MCF 10A (cell line): ENCODE results near the gene DBNL. TPM values are rescaled to one million over a fixed set of nuclear protein-coding genes. Genes with fewer than 3 reads are reported as not detected.

ENCODE experiments used
- BruUV-seq: library from RNA; stranded (reverse); fragments of 400-500 nt; replicated peaks from 2 replicates; lab custom pipeline; 2021; lab: Mats Ljungman, UMichigan
- CTCF ChIA-PET: fragments of 300-600 bp; sonication (Branson Sonifier 250); formaldehyde crosslinking; extraction: SDS; loops from one replicate; lab custom pipeline; 2021; ENCODE audit warnings: antibody characterized with exemption, inconsistent platforms; lab: Yijun Ruan, JAX
- POLR2A ChIA-PET: fragments of 300-600, 350-650 bp; sonication (Branson Sonifier 250); formaldehyde crosslinking; extraction: SDS; loops from one replicate; lab custom pipeline; 2020; ENCODE audit warnings: antibody characterized with exemption, inconsistent platforms; lab: Yijun Ruan, JAX
- DNase-seq: peaks from one replicate; pipeline ENCODE4 v3.0.0-alpha.2; 2018; ENCODE audit not compliant: unreplicated experiment
- H3K27ac Mint-ChIP-seq: one replicate; pipeline ENCODE4 v1.8.0; 2022; ENCODE audit warnings: mild to moderate bottlenecking, low read depth, mixed read lengths; ENCODE audit not compliant: unreplicated experiment
- H3K27me3 Mint-ChIP-seq: one replicate; pipeline ENCODE4 v1.8.0; 2022; ENCODE audit warnings: mixed read lengths; ENCODE audit not compliant: insufficient read depth, unreplicated experiment
- H3K36me3 Mint-ChIP-seq: one replicate; pipeline ENCODE4 v1.8.0; 2022; ENCODE audit warnings: mild to moderate bottlenecking, moderate library complexity, mixed read lengths; ENCODE audit not compliant: insufficient read depth, unreplicated experiment
- H3K4me1 Mint-ChIP-seq: one replicate; pipeline ENCODE4 v1.8.0; 2022; ENCODE audit warnings: mixed read lengths; ENCODE audit not compliant: insufficient read depth, unreplicated experiment
- H3K4me3 Mint-ChIP-seq: one replicate; pipeline ENCODE4 v1.8.0; 2022; ENCODE audit warnings: mild to moderate bottlenecking, moderate library complexity, mixed read lengths; ENCODE audit not compliant: unreplicated experiment
- H3K9me3 Mint-ChIP-seq: one replicate; pipeline ENCODE4 v1.8.0; 2022; ENCODE audit warnings: mixed read lengths; ENCODE audit not compliant: unreplicated experiment
- CTCF ChIP-seq: fragments of 200-600 bp; IDR thresholded peaks from one replicate; pipeline ENCODE4 v1.8.0; 2022; ENCODE audit warnings: antibody characterized with exemption, mild to moderate bottlenecking; ENCODE audit not compliant: unreplicated experiment
- intact Hi-C: fragments of 100-400 bp; cut with micrococcal nuclease; formaldehyde crosslinking; loops from 2 replicates; pipeline ENCODE4 v1.14.1; 2022
- total RNA-seq: library from RNA; stranded (reverse); gene quantifications from 2 replicates; pipeline ENCODE4 v1.2.3, GENCODE V29; 2022

The DBNL gene
- total RNA-seq, 1 experiment from 2014 or later: 49.7 TPM

GRCh38 chr7:44062180-44062902 is 17.8 kb downstream of the DBNL start:
- CTCF ChIA-PET: interaction anchor here (0.8 to 1.9 kb wide), 3 partner anchors 18 to 142 kb away, joined by 3 to 4 read pairs (median 4); partner anchors contain the start of gene DBNL
- Mint-ChIP-seq H3K9me3 (no peaks in the 10 kb centered on the region), H3K27ac (no peak overlapping the region), H3K27me3 (no peaks in the 10 kb centered on the region), H3K36me3 (peaks cover 47% of the 10 kb centered on the region), H3K4me3 (no peak overlapping the region), H3K4me1 (peaks cover 15% of the 10 kb centered on the region)
- TF ChIP-seq CTCF: no peak
- POLR2A ChIA-PET: interaction anchor here (0.8 kb wide), 1 partner anchor 18 kb away, joined by 3 read pairs; the partner anchor contains the start of gene DBNL
- intact Hi-C loops: no loop called here
- no TSS peak for BruUV-seq
- no peak for DNase-seq

DNA sequence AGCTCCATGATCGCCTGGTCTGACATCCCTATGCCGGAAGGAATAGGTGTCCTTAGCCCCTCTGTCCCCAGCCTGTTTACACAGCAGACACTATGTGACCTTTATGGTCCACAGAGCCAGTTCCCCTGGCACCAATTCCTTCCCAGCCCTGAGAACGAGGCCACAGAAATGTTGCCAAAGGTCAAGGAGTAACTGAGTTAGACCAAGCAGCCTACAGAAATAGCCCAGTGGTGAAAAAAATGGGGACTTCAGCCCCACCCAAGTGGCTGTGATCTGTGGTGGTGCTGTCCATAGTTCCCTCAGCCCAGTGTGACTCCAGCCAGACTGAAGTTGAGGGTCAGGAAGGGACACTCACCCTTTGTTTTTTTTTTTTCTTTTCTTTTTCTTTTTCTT is 18.4 kb downstream of the DBNL start:
- H3K36me3 Mint-ChIP-seq: peaks cover 44% of the 10 kb centered on the region
- peaks cover 13% of the 10 kb centered on the region for H3K4me1 Mint-ChIP-seq
- H3K9me3 Mint-ChIP-seq: no peaks in the 10 kb centered on the region
- no peak for TF ChIP-seq CTCF
- no peak overlapping the region for H3K4me3 Mint-ChIP-seq
- no peak overlapping the region for H3K27ac Mint-ChIP-seq
- intact Hi-C loops: no loop called here
- no TSS peak for BruUV-seq
- ChIA-PET POLR2A (interaction anchor here (0.8 to 4.1 kb wide), 4 partner anchors 10 to 18 kb away, joined by 3 to 24 read pairs (median 6); partner anchors contain the start of gene DBNL), CTCF (interaction anchor here (0.5 to 1.9 kb wide), 3 partner anchors 18 to 447 kb away, joined by 3 to 4 read pairs (median 4); partner anchors contain the start of gene DBNL)
- no peak for DNase-seq
- H3K27me3 Mint-ChIP-seq: no peaks in the 10 kb centered on the region

- ChIA-PET POLR2A (interaction anchor here (0.9 to 4.1 kb wide), 4 partner anchors 9 to 19 kb away, joined by 3 to 24 read pairs (median 6); partner anchors contain the start of gene DBNL), CTCF (interaction anchor here (0.5 to 1.9 kb wide), 3 partner anchors 19 to 447 kb away, joined by 3 to 5 read pairs (median 4); partner anchors contain the start of gene DBNL)
- H3K9me3 Mint-ChIP-seq: no peaks in the 10 kb centered on the region
- H3K4me1 Mint-ChIP-seq: peaks cover 6% of the 10 kb centered on the region
- intact Hi-C loops: no loop called here
- no peak for TF ChIP-seq CTCF
- peaks cover 47% of the 10 kb centered on the region for H3K36me3 Mint-ChIP-seq
- H3K27ac Mint-ChIP-seq: no peak overlapping the region
- no TSS peak for BruUV-seq
- no peak overlapping the region for H3K4me3 Mint-ChIP-seq
- DNase-seq: no peak
- H3K27me3 Mint-ChIP-seq: no peaks in the 10 kb centered on the region
Measured at GRCh38 chr7:44063547-44063893, 19.0 kb downstream of the DBNL start.

DNA sequence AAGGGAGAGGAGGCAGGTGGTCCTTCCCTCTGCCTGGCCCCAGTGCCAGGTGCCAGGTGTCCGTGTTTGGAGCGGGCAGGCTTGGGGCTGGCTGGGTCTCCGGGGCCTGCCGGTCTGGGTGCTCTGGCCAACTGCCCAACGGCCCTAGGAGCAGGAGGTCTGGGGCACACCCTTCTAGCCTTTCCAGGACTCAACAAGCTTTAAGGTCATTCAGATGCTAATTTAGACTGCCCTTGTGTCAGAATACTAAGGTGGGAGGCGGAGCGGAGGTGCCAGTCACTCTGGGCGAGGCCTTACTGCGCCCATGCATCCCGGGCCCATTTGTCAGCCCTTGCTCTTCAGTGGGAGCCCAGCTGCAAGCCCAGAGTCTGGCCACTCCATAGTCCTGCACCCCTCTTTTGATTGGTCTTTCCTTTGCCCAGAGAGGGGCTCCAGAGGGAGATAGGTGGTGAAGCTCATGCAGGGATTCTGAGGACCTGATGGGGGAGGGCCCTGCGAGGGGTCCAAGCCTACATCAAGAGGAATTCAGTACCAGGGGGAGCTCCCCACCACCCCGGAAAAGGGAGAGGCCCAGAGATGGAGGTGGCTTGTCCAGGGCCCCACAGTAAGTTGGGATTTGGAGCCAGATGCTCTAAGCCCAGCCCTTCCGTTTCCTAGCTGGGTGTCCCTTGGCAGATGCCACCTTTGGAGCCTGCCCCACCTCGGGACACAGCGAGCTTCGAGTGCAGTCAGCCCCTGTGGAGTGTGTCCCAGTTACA is 19.6 kb downstream of the DBNL start:
- H3K36me3 Mint-ChIP-seq: peaks cover 48% of the 10 kb centered on the region
- no peak for TF ChIP-seq CTCF
- H3K9me3 Mint-ChIP-seq: no peaks in the 10 kb centered on the region
- no peaks in the 10 kb centered on the region for H3K27me3 Mint-ChIP-seq
- ChIA-PET POLR2A (interaction anchor here (0.9 to 4.1 kb wide), 5 partner anchors 8 to 19 kb away, joined by 3 to 24 read pairs (median 6); partner anchors contain the start of gene DBNL), CTCF (interaction anchor here (1.0 kb wide), 1 partner anchor 44 kb away, joined by 5 read pairs; no protein-coding TSS in a partner anchor)
- H3K4me3 Mint-ChIP-seq: no peak overlapping the region
- H3K4me1 Mint-ChIP-seq: peaks cover 5% of the 10 kb centered on the region
- no TSS peak for BruUV-seq
- intact Hi-C loops: no loop called here
- no peak for DNase-seq
- H3K27ac Mint-ChIP-seq: no peak overlapping the region
